ENCODE results near the gene HAPSTR1.
A peak's percentile ranks its signal among the peaks of the same experiment; 100 is the strongest.

The HAPSTR1 gene

GRCh38 chr16:9103546-9103945 is 12.1 kb downstream of the HAPSTR1 start:
- no peak for ATAC-seq (ENCODE audit: insufficient read depth, low read depth)
- no peak for DNase-seq
- Histone ChIP-seq H3K27ac (ENCODE audit: low read length) (no peak overlapping the region), H4K20me1 (ENCODE audit: insufficient read depth, low read length) (peaks cover 100% of the 10 kb centered on the region), H3K27me3 (ENCODE audit: insufficient read depth, low read length, poor library complexity) (no peaks in the 10 kb centered on the region), H3K9me3 (ENCODE audit: insufficient read depth, low read length, severe bottlenecking) (no peaks in the 10 kb centered on the region), H3K79me2 (ENCODE audit: insufficient read depth, low read length) (peaks cover 100% of the 10 kb centered on the region), H3K4me2 (ENCODE audit: insufficient read depth, low read length) (peak overlapping the region; percentile 24; the same call in 1 of the 2 replicates), H3K4me1 (ENCODE audit: insufficient read depth, low read length) (peaks cover 36% of the 10 kb centered on the region), H2AFZ (ENCODE audit: low read depth, low read length) (no peak overlapping the region), H3K9ac (ENCODE audit: low read depth, low read length) (no peak overlapping the region), H3K4me3 (ENCODE audit: low read depth in 1 of 2, low read length in 2 of 2) (no peak overlapping the region), H3K36me3 (ENCODE audit: insufficient read depth, low read length) (peaks cover 100% of the 10 kb centered on the region)
- no peak for TF ChIP-seq CTCF (IDR thresholded peaks at IDR 0.05; ENCODE audit: borderline replicate concordance, extremely low read depth, low read length, poor library complexity, severe bottlenecking)
- no peak for TF ChIP-seq EZH2 (IDR thresholded peaks at IDR 0.05; ENCODE audit: borderline replicate concordance, low read depth, low read length, severe bottlenecking)

GRCh38 chr16:9105189-9105588 is 13.7 kb downstream of the HAPSTR1 start:
- Histone ChIP-seq H3K4me2 (ENCODE audit: insufficient read depth, low read length) (no peak overlapping the region), H3K36me3 (ENCODE audit: insufficient read depth, low read length) (peaks cover 100% of the 10 kb centered on the region), H3K4me3 (ENCODE audit: low read depth in 1 of 2, low read length in 2 of 2) (no peak overlapping the region), H2AFZ (ENCODE audit: low read depth, low read length) (no peak overlapping the region), H3K9ac (ENCODE audit: low read depth, low read length) (no peak overlapping the region), H3K4me1 (ENCODE audit: insufficient read depth, low read length) (peaks cover 20% of the 10 kb centered on the region), H3K79me2 (ENCODE audit: insufficient read depth, low read length) (peaks cover 100% of the 10 kb centered on the region), H4K20me1 (ENCODE audit: insufficient read depth, low read length) (peaks cover 100% of the 10 kb centered on the region), H3K27ac (ENCODE audit: low read length) (no peak overlapping the region), H3K27me3 (ENCODE audit: insufficient read depth, low read length, poor library complexity) (no peaks in the 10 kb centered on the region), H3K9me3 (ENCODE audit: insufficient read depth, low read length, severe bottlenecking) (no peaks in the 10 kb centered on the region)
- DNase-seq (no peak), ATAC-seq (ENCODE audit: insufficient read depth, low read depth) (0 out of 3 replicates have a peak, but pooled peaks have one; percentile 36)
- TF ChIP-seq CTCF (IDR thresholded peaks at IDR 0.05; ENCODE audit: borderline replicate concordance, extremely low read depth, low read length, poor library complexity, severe bottlenecking) (no peak), EZH2 (IDR thresholded peaks at IDR 0.05; ENCODE audit: borderline replicate concordance, low read depth, low read length, severe bottlenecking) (no peak)

GRCh38 chr16:9107025-9107970 is 15.9 kb downstream of the HAPSTR1 start:
- Histone ChIP-seq H3K4me3 (ENCODE audit: low read depth in 1 of 2, low read length in 2 of 2) (no peak overlapping the region), H3K27me3 (ENCODE audit: insufficient read depth, low read length, poor library complexity) (no peaks in the 10 kb centered on the region), H4K20me1 (ENCODE audit: insufficient read depth, low read length) (peaks cover 97% of the 10 kb centered on the region), H3K4me1 (ENCODE audit: insufficient read depth, low read length) (peaks cover 17% of the 10 kb centered on the region), H2AFZ (ENCODE audit: low read depth, low read length) (no peak overlapping the region), H3K9ac (ENCODE audit: low read depth, low read length) (no peak overlapping the region), H3K27ac (ENCODE audit: low read length) (no peak overlapping the region), H3K36me3 (ENCODE audit: insufficient read depth, low read length) (peaks cover 94% of the 10 kb centered on the region), H3K9me3 (ENCODE audit: insufficient read depth, low read length, severe bottlenecking) (no peaks in the 10 kb centered on the region), H3K79me2 (ENCODE audit: insufficient read depth, low read length) (peaks cover 100% of the 10 kb centered on the region), H3K4me2 (ENCODE audit: insufficient read depth, low read length) (no peak overlapping the region)
- TF ChIP-seq EZH2 (IDR thresholded peaks at IDR 0.05; ENCODE audit: borderline replicate concordance, low read depth, low read length, severe bottlenecking) (no peak), CTCF (IDR thresholded peaks at IDR 0.05; ENCODE audit: borderline replicate concordance, extremely low read depth, low read length, poor library complexity, severe bottlenecking) (no peak)
- DNase-seq = no peak
- ATAC-seq (ENCODE audit: insufficient read depth, low read depth) = peak; percentile 23; the same call in 1 of the 3 replicates
